Epithelial cell of proximal tubule (primary cell): ENCODE results near the gene AGER. TPM values are rescaled to one million over a fixed set of nuclear protein-coding genes. Genes with fewer than 3 reads are reported as not detected.

Experiments used
- DNase-seq: peaks from one replicate; pipeline ENCODE4 v3.0.0-alpha.2; 2011; ENCODE audit warnings: low read depth
- H3K4me3 ChIP-seq: 2 replicates; pipeline ENCODE4 v1.5.1; 2011; ENCODE audit warnings: low read depth, mild to moderate bottlenecking, low read length
- CTCF ChIP-seq: conservative IDR thresholded peaks from 2 replicates; pipeline ENCODE4 v1.5.1; 2012; ENCODE audit warnings: low read depth, mild to moderate bottlenecking, low read length
- total RNA-seq: library from RNA; depleted of rRNA; stranded (reverse); fragments of >200 nt; gene quantifications from 2 replicates; pipeline ENCODE4 v1.2.3, GENCODE V29; 2015

Gene AGER
- total RNA-seq, 1 donor from 2014 or later, result 1.4 TPM

DNA sequence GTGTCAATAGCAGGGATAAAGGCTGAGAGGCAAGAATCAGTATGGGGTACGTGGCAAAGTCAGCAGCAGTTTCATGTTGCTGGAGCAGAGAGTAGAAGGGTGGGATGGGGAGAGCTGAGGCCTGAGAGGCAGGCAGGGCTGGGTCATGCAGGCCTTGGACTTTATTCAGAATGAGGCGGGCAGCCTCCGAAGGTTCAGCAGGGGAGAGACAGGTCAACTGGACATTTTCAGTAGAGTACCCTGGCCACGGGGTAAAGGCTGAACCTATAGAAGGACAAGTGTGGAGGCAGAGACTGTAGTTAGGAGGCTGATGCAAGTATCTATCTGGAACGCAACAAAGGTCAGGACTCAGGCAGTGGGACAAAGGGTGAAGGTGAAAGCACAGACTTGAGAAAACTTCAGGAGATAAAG, 26.1 kb upstream of the AGER start:
- no peak overlapping the region for H3K4me3 ChIP-seq
- DNase-seq, result no peak
- no peak for TF ChIP-seq CTCF

GRCh38 chr6:32208996-32209395, 24.9 kb upstream of the AGER start:
- TF ChIP-seq CTCF, result no peak
- no peak overlapping the region for H3K4me3 ChIP-seq
- DNase-seq, result no peak

GRCh38 chr6:32204268-32204715, 20.2 kb upstream of the AGER start:
- TF ChIP-seq CTCF, result no peak
- H3K4me3 ChIP-seq, result no peak overlapping the region
- no peak for DNase-seq

GRCh38 chr6:32203426-32204267, 19.6 kb upstream of the AGER start:
- no peak overlapping the region for H3K4me3 ChIP-seq
- no peak for TF ChIP-seq CTCF
- no peak for DNase-seq

GRCh38 chr6:32202186-32202585, 18.1 kb upstream of the AGER start:
- no peak for DNase-seq
- no peak overlapping the region for H3K4me3 ChIP-seq
- TF ChIP-seq CTCF, result no peak

- no peak for TF ChIP-seq CTCF
- no peak for DNase-seq
- no peak overlapping the region for H3K4me3 ChIP-seq
Measured at GRCh38 chr6:32200711-32201475, 16.8 kb upstream of the AGER start.

DNA sequence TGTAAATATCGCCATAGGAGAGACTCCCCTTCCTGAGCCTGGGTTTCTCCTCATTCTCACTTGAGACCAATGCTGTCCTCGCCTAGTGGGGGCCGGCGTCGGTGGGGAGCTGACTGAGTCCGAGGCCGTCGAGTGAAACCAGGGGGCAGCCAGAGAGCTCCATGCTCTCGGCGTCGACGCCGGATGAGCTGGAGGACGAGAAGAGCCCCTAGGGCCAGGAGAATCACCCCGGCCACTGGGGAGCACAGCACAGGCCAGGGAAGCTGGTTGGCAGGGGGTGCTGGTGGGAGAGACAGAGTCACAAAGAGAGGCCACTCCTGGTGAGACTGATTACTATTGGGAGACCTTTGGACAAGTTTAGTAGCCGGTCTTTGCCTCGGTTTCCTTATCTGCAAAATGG, 14.8 kb upstream of the AGER start:
- TF ChIP-seq CTCF, result no peak
- no peak overlapping the region for H3K4me3 ChIP-seq
- no peak for DNase-seq
